ENCODE data around the gene INPP5K.

GRCh38 chr17:1552932-1553331, 36.5 kb upstream of the INPP5K start:
- TF ChIP-seq CTCF (IDR thresholded peaks at IDR 0.05) (no peak), POLR2A (IDR thresholded peaks at IDR 0.05) (no peak)
